Middle frontal gyrus (tissue), 1 donor: ENCODE results near the gene HSD3B7.

Experiments
- DNase-seq: peaks from one replicate; pipeline ENCODE4 v3.0.0-alpha.2; 2015; ENCODE audit warnings: low spot score; ENCODE audit errors: extremely low spot score

HSD3B7 gene

DNA sequence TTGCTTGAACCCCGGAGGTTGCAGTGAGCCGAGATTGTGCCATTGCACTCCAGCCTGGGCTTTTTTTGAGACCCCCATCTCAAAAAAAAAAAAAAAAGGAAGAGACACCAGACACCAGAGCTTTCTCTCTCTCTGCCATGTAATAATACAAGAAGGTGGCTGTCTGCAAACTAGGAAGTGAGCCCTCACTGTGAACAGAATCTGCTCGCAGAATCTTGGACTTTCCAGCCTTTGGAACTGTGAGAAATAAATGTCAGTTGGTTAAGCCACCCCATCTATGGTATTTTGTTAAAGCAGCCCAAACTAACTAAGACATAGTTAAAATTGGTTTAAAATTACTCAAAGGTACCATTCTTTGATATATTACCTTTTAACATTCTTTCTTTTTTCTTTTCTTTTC is 35.5 kb downstream of the HSD3B7 start:
- no peak for DNase-seq

DNA sequence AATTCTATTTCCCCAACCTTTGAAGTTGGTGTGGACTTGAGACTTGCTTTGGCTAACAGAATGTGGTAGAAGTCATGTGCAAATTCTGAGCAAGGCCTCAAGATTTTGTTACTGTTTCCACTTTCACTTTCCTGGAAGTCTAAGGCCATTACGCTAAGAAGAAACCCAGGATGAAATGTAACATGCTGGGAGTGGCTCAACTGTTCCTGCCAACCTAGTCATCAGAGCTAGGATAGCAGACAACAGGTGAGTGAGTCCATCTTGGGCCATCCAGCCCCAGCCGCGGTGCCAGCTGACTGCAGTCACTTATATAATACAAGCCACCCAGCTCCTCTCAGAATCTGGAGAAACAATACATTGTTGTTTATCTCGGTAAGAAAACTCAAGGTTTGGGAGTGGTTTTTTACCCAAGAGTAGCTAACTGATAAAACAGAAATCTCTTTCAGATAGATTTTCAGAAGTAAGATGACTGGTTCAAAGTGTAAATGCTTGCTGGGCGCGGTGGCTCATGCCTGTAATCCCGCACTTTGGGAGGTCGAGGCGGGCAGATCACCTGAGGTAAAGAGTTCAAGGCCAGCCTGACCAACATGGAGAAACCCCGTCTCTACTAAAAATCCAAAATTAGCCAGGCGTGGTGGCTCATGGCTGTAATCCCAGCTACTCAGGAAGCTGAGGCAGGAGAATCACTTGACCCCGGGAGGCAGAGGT is 37.7 kb downstream of the HSD3B7 start:
- no peak for DNase-seq

GRCh38 chr16:31023252-31023602 is 38.2 kb downstream of the HSD3B7 start:
- no peak for DNase-seq

GRCh38 chr16:31023627-31024226 is 38.7 kb downstream of the HSD3B7 start:
- no peak for DNase-seq

GRCh38 chr16:31025339-31025738 is 40.3 kb downstream of the HSD3B7 start:
- no peak for DNase-seq

DNA sequence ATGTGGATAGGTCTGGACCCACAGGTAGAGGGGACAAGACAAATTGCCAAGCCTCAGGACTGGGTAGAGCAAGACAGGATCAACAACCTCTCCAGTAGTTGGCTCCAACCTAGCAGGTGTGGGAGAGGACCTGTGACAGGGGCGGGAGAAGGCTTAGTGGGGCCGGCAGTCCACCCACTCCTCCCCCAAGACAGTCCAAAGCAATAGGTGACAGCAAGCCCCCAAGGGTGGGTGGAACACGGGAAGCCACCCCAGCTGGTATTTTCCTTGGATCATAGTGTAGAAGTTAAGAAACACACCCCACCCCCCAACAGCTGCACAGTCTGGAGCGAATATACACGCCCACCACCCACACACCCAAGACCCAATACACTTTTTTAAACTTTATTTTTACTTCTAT is 44.3 kb downstream of the HSD3B7 start:
- DNase-seq = no peak

DNA sequence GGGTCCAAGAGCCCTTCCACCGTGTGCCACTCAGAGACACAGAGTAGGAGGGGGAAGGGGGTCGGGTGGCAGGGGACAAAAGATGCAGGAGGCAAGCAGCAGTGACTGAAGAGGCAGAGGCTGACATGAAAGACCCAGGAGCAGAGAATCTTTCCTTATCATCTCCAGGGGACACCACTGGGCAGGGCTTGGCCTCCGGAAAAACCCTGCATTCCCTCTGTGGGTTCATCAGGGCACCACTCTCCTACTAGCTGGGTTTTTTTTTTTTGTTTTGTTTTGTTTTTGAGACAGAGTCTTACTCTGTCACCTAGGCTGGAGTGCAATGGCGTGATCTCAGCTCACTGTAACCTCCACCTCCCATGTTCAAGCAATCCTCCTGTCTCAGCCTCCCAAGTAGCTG is 46.3 kb downstream of the HSD3B7 start:
- DNase-seq = no peak

DNA sequence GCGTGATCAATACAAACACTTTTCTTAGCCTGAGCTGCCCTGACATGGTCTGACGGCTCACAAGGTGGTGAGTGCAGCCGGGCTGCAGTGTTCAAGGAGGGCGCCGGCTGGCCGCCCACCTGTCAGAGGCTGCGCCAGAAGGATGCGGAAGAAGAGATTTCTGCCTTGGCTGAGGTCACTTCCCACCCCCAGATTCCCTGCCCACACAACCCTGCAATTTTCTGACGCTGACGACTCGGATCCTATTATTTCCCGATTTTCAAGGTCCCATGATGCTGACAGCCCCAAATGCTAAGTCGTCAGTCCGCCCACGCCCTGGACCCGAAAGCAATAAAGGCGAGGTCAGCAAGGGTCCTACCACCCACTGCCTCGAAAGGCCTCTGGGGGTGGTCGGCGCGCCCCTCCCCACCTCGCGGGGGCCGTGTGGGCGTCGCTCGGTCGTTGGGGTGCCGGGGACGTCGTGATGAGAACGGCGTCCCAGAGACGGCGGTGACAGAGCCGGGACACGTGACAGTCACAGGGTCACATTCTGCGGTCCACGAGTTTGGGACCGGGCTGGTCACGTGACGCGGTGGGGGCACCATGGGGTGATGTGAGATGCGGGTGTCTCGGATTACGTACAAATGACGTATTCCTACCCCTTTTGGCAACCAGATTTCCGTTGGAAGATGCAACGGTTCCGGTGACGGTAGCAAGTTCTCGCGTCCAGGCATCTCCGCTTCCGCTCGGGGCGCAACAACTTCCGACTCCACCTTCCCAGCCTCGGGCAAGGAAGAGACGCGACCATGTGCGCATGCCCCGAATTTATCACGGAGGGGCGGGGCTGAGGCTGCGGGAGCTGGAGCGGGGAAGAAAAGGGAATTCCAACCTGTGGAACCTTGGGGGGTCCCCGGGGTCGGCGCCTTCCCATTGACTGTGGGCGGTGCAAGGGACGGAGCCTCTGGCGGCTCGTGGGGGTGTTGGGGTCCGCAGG is 48.0 kb downstream of the HSD3B7 start, which contains the start of gene STX4:
Gene STX4, plus strand, starts transcription at position 823 of the 973 bp plus-strand sequence. CDS start 248 bp downstream, outside the sequence.
- peak; percentile 99 for DNase-seq

DNA sequence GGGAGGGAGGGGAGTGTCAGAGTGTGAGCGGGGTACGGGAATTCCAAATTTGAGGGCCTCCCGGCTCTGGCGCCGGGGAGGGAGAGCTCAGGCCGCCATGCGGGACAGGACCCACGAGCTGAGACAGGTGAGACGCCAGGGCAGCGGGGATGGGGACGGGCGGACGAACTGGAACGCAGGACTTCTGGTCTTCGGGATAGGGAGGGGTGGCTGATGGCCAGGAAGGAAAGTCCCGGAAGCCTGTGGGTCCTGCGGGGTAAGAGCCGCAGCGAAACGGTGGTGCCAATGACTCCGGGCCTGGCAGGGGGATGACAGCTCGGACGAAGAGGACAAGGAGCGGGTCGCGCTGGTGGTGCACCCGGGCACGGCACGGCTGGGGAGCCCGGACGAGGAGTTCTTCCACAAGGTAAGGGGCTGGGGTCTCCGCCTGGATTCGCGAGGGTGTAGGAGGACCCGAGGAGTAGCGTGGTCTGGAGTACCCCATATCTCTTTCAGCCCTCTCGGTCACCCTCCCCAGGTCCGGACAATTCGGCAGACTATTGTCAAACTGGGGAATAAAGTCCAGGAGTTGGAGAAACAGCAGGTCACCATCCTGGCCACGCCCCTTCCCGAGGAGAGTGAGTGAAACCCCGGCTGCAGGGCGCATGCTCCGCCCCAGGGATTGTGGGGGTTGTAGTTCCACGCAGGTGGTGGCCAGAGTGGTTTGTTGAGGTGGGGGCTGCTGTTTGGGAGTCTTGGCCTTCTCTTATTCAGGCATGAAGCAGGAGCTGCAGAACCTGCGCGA is 48.9 kb downstream of the HSD3B7 start:
- peak; percentile 80 for DNase-seq

GRCh38 chr16:31036691-31037090 is 51.7 kb downstream of the HSD3B7 start:
- no peak for DNase-seq
